ENCODE measurements around the gene FER. TPM values are rescaled to one million over a fixed set of nuclear protein-coding genes. Genes with fewer than 3 reads are reported as not detected.
"Not testable (repeated sequence)": the region's sequence is repeated elsewhere in the genome, so short reads cannot be mapped to it uniquely, and the experiment has no call there.

The FER gene
- polyA plus RNA-seq, 1 donor = 18.5 TPM

DNA sequence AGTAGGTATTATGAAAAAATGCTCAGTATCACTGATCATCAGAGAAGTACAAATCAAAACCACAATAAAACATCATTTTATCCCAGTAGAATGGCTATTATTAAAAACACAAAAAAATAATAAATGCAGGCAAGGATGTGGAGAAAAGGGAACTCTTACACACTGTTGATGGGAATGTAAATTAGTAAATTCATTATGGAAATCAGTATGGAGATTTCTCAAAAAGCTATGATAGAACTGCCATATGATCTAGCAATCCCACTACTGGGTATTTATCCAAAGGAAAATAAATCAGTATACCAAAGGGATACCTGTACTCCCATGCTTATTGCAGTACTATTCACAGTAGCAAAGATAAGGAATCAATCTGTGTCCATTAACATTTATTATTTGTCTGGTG lies 209.6 kb downstream of the FER start:
- no peak for DNase-seq

DNA sequence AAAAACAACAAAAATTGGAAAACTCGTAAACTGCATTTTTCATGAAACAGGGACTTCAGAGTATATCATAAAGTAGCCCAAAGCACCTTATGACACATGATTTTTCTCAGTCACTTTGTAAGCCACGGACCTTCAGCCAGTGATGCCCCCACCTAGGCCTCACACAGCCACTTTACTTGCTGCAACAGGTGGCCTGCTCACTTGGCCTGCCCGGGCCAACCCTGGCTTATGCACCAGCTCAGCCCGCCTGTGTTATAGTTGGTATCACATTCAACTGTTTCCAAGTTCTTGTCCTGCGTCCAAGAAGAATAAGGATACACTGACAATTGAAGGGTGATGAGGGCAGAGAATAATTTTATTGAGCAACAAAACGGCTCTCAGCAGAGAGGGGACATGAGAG lies 219.2 kb downstream of the FER start:
- no peak for DNase-seq

DNA sequence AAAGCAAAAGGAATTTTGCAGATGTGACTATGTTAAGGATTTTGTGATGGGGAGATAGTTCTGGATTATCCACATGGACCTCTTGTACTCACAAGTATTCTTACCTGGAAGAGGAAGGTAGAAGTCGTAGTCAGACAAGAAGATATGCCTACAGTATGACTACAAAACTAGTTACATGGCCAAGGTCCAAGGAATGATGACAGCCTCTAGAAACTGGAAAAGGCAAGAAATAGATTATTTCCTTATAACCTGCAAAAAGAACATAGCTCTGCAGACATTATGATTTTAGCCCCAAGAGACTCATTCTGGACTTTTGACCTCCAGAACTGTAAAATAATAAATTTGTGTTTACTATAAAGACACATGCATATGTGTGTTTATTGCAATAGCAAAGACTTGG lies 226.9 kb downstream of the FER start:
- DNase-seq = no peak

DNA sequence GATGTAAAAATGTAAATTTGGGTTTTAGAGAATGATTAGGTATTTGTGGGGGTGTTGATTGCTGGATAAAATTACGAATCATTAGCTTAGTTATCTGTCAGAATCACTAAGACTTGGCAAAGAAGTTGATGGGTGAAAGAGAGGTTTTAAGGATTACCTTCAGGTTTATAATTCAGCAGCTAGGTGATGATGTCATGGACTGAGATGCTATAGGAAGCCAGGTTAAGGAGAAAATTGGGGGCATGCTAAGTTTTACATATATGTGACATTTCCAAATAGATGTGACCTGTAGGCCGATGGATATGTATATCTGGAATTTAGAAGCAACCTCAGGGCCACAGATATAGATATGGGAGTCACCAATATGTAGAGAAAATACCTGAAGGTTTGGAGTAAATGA lies 228.0 kb downstream of the FER start:
- no peak for DNase-seq

DNA sequence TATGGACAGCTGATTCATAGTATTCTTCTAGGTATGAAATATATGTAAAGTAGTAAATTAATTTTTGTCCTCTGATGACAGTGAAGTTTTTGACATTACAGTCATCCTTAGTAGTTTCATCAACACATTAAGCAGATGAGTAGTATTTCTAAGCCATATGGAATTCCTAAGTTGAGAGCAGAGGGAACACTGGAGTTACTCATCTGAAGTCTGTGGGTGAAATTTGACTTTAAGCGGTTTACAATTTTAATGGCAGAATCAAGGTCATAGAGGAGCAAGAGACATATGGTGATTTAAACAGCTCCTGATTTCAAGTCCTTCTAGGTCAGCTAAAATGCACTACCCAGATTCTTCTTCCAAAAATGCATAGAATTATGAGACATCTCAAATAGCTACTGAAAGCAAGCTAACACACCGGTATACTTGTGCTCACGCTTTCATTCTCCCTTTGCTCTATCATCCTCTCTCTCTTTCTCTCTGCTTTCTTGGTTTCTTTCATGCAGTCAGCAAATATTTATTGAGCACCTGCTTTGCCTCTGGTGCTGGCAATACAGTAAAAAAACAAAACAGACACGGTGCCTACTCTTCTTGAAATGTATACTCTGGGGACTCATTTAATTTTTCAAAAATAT lies 235.9 kb downstream of the FER start:
- no peak for DNase-seq

DNA sequence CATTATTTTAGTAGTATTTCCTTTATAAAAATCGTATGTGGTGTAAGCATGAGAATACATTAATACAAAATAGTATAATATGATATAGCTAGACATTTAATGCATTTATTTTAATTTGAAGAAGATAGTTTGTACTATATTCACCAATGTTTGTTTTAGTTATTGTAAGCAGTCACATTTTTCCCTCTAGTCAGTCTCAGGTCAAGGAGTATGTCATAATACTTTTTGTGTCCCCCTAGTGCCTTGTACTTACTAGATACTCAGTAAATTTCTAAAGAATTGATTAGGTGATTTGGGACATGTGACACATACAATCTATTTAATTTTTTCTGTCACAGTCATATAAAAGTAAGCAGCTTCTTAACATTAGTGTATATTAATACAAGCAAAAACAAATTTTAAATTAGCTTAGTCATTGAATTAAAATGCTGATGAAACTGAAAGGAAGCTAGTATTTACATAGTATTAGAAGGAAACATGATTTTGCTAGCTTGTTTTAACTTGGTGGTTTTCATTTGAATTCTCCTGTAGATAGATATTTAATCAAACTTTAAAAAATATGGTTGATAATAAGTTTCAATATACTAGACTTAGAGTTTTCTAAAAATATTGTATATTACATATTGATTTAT lies 242.2 kb downstream of the FER start:
- no peak for DNase-seq

DNA sequence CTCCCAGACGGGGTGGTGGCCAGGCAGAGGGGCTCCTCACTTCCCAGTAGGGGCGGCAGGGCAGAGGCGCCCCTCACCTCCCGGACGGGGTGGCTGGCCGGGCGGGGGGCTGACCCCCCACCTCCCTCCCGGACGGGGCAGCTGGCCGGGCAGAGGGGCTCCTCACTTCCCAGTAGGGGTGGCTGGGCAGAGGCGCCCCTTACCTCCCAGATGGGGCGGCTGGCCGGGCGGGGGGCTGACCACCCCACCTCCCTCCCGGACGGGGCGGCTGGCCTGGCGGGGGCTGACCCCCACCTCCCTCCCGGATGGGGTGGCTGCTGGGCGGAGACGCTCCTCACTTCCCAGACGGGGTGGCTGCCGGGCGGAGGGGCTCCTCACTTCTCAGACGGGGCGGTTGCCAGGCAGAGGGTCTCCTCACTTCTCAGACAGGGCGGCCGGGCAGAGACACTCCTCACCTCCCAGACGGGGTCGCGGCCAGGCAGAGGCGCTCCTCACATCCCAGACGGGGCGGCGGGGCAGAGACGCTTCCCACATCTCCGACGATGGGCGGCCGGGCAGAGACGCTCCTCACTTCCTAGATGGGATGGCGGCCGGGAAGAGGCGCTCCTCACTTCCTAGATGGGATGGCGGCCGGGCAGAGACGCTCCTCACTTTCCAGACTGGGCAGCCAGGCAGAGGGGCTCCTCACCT lies 244.8 kb downstream of the FER start:
- DNase-seq = not testable (repeated sequence)

DNA sequence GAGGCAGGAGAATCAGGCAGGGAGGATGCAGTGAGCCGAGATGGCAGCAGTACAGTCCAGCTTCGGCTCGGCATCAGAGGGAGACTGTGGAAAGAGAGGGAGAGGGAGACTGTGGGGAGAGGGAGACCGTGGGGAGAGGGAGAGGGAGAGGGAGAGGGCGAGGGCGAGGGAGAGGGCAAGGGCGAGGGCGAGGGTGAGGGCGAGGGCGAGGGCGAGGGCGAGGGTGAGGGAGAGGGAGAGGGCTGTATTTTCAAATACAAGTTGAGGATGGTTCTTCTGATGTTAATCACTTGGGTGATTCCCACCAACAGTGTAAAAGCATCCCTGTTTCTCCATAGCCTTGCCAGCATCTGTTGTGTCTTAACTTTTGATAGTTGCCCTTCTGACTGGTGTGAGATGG lies 245.7 kb downstream of the FER start:
- DNase-seq = not testable (repeated sequence)

DNA sequence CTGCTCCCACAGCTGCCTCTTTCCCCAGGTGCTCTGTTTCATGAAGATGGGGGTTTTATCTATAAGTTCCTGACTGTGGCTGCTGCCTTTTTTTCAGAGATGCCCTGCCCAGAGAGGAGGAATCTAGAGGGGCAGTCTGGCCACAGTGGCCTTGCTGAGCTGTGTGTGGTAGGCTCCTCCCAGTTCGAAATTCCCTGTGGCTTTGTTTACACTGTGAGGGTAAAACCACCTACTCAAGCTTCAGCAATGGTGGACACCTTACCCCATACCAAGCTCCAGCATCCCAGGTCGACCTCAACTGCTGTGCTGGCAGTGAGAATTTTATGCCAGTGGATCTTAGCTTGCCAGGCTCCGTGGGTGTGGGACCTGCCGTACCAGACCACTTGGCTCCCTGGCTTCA lies 250.0 kb downstream of the FER start:
- no peak for DNase-seq

DNA sequence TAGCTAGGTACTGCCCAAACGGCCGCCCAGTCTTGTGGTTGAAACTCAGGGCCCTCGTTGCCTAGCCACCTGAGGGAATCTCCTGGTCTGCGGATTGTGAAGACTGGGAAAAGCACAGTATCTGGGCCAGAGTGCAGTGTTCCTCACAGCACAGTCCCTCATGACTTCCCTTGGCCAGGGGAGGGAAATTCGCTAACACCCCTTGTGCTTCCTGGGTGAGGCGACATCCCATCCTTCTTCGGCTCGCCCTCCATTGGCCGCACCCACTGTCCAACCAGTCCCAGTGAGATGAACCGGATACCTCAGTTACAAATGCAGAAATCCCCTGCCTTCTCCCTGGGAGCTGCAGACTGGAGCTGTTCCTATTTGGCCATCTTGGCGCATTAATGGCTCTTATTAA lies 250.5 kb downstream of the FER start:
- no peak for DNase-seq

DNA sequence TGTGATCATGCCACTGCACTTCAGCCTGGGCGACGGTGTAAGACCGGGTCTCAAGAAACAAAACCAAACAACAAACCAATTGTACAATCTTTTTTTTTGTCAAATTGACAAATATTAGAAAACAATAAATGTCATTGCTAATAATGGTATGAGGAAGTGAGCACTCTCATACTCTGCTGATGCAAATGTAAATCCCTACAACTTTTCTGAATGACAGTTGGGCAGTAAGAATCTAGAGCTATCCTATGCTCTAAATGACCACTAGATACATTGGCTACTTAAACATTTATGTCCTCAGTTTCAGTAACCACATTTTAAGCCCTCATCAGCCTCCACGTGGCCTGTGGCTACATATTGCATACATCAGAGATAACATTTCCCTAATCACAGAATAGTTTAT lies 256.2 kb downstream of the FER start:
- DNase-seq = no peak

DNA sequence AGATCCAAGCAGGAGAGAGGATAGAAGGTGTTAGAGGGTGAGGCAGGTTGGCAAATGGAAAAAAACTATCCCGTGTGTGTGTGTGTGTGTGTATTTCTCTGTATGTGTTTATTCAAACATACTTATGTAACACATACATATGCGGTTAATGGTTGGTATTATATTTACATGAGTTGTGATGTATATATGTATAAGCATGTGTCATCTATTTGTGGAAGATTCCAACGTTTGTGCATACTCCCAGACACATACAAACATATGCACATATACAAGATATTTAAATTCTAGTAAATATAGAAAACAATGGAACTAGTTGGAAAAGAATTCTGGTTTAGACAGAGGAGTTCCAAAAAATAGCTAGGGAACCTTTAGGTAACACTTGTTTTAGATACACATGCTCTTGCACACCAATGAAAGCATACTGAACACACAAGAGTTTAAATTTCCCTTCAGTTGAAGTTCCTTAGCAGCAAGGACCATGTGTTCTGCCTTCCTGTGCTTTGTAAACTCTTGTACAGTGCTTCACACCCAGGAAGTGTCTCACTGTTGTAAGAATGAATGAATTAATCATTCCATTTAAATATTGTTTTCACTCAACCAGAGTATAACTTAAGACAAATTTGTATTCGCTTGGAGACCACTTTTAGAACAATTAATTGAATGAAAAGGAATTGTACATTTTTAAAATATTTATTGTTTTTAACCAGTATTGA lies 257.8 kb downstream of the FER start:
- DNase-seq = no peak

DNA sequence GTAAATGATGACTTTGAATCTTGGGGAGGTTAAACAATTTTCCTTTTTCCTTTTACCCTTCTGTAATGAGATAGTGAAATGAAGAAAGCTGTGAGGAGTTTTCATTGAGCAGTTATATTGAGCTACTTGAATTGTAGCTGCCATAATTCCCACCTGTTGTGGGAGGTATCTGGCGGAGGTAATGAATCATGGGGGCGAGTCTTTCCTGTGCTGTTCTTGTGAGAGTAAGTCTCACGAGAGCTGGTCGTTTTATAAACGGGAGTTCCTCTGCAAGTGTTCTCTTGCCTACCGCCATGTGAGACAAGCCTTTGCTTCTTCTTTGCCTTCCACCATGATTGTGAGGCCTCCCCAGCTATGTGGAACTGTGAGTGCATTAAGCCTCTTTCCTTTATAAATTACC lies 258.4 kb downstream of the FER start:
- no peak for DNase-seq

DNA sequence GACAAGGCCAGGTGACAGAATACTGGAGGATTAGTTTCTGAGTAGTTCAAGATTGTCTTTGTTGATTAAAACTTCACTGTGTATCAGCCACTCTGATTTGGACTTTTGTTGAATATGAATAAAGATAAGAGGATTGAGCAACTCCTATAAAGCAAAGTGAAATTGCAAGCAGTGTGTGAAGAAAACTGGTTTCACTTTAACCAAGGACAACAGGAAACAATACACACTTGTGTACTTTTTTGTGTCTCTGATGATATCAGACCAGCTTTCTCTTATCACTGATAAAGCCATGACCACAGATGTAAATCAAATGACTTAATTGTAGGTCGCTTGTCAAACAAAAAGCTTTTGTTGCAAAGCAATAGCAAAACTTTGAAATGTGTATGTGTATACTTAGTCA lies 268.6 kb downstream of the FER start:
- no peak for DNase-seq

DNA sequence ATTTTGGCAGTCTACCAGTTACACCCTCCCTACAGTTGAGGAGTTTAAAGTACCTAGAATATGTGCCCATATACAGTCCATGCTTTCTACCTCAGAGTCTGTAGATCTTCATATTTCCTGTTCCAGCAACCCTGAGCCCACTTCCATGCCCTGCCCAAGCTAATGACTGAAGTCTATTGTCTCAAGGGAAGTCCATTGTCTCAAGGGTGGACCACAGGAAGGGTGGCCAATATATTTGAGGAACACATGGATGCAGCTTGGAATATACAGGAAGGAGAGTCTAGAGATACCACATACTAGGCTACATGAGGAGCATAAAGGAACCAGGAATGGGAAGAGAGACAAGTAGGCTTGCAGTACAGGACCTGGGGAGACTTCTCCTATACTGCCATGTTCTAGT lies 274.4 kb downstream of the FER start:
- no peak for DNase-seq

DNA sequence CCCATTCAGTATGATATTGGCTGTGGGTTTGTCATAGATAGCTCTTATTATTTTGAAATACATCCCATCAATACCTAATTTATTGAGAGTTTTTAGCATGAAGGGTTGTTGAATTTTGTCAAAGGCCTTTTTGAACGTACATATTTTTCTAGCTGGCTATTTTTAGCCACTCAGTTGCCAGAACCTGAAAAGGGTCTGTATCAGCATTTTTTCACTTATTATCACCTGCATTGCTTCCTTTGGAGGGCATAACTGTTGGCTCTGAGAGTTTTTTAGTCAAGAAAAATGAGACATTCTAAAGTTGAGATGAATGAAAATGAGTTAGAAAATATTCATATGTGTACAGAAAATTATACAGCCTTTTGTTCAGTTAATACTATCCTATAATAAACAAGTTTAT lies 278.0 kb downstream of the FER start:
- not testable (repeated sequence) for DNase-seq

DNA sequence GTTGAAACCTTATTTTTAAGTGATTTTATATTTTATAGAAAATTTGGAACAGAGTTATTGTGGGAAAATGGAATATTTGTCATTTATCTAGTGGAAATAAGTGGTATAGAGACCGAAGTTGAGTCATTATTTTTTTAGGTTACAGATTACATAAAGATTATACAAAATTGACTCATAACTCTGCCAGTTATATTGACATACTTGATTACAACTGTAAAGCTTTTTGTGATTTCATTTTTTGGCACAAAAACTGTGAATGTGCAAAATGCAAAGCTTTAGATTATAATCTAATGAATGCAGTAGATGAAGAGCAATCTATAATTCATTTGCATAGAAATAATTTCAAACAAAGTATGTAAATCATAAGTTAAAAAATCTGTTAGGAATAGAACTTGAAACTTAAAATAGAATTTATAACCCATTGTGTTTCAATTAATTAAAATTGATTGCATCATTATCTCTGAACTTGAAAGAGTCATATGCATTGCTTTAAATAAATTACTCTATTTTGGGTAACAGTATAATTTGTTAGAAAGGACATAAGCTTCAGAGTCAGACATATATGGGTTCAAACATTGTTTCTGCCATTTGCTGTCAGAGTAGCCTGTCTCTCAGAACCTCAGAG lies 280.4 kb downstream of the FER start:
- DNase-seq = no peak

DNA sequence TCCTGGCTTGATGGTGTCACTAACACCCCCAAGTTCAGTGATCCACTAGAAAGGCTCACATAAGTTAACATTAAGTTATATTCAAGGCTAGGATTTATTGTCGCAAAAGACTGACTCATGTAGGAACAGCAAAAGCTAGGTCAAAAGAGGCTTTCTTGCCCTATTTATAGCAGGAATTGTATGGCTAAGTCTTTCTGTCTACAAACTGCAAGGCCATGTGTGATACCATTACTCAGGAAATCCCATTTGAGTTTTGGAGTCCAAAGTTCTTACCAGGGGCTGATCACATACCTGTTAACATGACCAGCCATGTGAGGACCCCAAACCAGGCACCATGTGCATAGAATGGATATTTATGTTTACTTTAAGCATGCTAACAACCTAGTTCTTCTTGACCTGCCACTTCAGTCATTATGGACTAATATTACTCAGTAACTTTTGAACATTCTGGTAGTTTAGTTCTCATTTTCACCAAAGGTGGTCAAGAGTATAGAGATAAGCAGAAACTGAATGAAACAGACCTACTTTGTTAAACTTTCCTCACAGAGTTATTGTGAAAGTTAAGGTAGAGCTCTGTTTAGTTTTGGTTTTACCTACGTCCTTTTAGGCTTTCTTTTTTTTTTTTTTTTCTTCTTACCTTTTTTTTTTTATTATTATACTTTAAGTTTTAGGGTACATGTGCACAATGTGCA lies 281.1 kb downstream of the FER start:
- no peak for DNase-seq

DNA sequence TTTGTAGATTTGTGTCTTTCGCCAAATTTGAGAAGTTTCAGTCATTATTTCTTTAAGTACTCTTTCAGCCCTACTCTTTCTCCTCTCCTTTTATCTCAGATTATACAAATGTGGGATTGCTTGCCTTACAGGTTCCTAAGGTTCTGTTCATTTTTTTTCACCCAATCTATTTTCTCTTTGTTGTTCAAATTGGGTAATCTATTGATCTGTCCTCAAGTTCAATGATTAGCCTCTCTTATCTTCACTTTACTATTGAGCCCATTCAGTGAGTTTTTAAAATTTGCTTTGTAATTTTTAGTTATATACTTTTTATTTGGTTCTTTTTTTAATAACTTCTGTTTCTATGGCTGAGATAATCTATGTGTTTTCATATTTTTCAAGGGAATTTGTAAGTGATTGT lies 282.1 kb downstream of the FER start:
- DNase-seq = no peak

DNA sequence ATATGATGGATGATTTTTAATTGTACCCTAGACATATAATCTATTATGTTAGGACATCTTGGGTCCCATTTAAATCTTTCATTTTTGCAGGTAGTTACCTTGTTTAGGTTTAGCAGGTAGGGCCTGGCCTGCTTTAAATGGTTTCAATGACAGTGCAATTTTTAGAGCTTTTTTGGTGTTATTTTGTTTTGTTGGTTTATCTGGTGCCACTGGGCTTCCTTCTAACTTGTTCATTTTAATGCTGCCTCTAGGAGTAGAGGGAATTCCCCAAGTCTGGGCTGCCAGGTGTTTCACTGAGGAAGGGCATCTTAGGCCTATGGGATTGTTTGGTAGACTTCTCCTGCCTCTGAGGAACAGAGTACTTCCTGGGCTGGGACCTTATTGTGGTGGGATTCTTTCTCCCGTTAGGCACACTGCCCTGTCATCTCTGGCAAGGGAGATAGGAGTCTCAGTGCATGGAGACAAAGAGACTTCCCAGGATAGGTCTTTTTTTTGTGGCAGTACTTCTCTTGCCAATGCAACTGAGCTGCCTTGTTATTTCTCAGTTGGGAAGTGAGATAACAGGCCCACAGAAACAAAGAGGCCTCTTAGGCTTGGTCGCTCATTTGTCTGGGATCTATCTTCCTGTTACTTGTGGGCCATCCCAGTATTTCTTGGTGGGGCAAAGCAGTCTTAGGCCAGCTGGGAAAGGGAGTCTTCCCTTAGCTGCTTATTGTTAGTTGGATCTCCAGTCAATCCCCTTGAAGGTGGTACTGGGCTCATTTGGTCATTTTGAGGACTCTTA lies 282.9 kb downstream of the FER start:
- DNase-seq = no peak

DNA sequence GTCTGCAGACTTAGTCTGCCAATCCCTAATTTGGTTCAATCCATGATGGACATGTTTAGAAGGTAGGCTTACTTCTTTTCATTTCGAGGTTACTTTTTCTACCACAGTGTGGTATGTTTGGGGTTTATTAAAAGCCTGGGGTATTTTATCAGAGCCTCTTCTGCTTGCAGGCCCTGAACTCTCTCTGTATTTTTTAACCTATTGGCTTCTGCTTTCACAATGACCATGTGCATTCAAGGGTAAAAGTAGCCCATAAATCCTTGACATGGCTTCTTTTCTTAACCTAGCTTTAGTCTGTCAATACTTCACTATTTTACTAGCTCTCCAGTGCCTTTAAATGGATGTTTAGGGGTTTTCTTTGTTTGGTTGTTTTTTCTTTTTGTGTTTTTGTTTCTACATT lies 286.6 kb downstream of the FER start:
- no peak for DNase-seq

All from left kidney (tissue), 2 donors.